Measurements from ENCODE around the gene SERPINB4. TPM values are rescaled to one million over a fixed set of nuclear protein-coding genes. Genes with fewer than 3 reads are reported as not detected.
"Not testable (repeated sequence)": the region's sequence is repeated elsewhere in the genome, so short reads cannot be mapped to it uniquely, and the experiment has no call there.

Gene SERPINB4
- not detected in 2 replicates for total RNA-seq (ENCODE audit: low replicate concordance)

DNA sequence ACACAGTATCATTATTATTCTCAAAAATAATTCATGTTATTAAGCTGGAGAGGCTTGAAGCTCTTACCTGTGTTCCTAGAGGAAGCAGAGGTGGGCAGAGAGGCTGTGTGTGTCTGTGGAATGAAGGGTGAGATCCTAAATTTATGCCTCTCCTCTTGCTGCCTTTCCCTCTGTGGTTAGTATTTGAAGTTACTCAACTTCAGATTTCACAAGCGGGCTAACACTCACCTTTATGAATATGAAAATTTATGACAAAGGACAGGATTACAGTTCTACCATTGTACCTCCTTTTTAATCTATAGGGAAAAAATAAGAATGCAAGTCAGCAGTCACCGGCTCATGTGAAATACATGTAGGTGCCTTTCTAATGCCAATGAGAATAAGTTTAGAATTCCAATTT lies at the start of gene SERPINB4:
SERPINB4 (minus strand) TSS at position 115 of the 400 bp plus-strand sequence. CDS start 679 bp downstream, outside the sequence.
- H3K4me3 ChIP-seq (ENCODE audit: low read depth, low read length); DNase-seq (ENCODE audit: low read depth): not testable (repeated sequence)

DNA sequence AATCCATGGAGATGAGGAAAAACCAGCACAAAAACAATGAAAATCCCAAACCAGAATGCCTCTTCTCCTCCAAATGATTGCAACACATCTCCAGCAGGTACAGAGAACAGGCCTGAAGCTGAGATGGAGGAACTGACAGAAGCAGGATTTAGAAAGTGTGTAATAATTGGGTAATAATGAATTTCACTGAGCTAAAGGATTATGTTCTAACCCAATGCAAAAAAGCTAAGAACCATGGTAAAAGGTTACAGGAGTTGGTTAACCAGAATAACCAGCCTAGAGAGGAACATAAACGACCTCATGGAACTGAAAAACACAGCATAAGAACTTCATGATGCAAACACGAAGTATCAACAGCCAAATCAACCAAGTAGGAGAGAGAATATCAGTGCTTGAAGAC lies 45.0 kb upstream of the SERPINB4 start:
- DNase-seq (ENCODE audit: low read depth): no peak
- no peak overlapping the region for H3K4me3 ChIP-seq (ENCODE audit: low read depth, low read length)

GRCh38 chr18:63686871-63687270 lies 42.8 kb upstream of the SERPINB4 start:
- TF ChIP-seq, protein P1, sequence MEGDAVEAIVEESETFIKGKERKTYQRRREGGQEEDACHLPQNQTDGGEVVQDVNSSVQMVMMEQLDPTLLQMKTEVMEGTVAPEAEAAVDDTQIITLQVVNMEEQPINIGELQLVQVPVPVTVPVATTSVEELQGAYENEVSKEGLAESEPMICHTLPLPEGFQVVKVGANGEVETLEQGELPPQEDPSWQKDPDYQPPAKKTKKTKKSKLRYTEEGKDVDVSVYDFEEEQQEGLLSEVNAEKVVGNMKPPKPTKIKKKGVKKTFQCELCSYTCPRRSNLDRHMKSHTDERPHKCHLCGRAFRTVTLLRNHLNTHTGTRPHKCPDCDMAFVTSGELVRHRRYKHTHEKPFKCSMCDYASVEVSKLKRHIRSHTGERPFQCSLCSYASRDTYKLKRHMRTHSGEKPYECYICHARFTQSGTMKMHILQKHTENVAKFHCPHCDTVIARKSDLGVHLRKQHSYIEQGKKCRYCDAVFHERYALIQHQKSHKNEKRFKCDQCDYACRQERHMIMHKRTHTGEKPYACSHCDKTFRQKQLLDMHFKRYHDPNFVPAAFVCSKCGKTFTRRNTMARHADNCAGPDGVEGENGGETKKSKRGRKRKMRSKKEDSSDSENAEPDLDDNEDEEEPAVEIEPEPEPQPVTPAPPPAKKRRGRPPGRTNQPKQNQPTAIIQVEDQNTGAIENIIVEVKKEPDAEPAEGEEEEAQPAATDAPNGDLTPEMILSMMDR (IDR thresholded peaks at IDR 0.05; ENCODE audit: insufficient read depth, low read length): no peak
- H3K4me3 ChIP-seq (ENCODE audit: low read depth, low read length): no peak overlapping the region
- DNase-seq (ENCODE audit: low read depth): peak; percentile 13

More for the DNA sequence above, 45.0 kb upstream of the SERPINB4 start:
- TF ChIP-seq, protein P1 (IDR thresholded peaks at IDR 0.05; ENCODE audit: insufficient read depth, low read length): no peak

- no peak overlapping the region for H3K4me3 ChIP-seq (ENCODE audit: low read depth, low read length)
- TF ChIP-seq, protein P1 (IDR thresholded peaks at IDR 0.05; ENCODE audit: insufficient read depth, low read length): no peak
- no peak for DNase-seq (ENCODE audit: low read depth)
Measured at GRCh38 chr18:63684718-63685117, 40.7 kb upstream of the SERPINB4 start.

DNA sequence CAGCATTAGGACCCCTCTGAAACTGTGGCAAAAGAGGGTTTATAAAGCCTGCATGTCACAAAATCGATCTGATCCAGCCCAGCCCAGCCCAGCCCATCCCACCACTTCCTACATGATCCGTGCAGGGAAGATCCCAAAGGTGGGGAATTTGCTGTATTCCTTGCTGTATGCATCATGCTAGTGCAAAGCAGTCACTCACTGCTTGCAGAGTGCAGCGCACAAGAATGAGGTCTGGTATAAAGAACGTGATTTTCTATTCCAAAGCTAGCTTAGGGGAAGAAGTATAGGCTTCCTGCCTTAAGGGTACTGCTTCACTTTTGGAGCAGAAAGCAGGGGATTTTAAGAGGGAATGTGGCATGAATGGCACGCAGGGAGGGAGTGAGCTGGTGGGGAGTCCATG lies 39.8 kb upstream of the SERPINB4 start:
- no peak for DNase-seq (ENCODE audit: low read depth)
- TF ChIP-seq, protein P1 (IDR thresholded peaks at IDR 0.05; ENCODE audit: insufficient read depth, low read length): no peak
- no peak overlapping the region for H3K4me3 ChIP-seq (ENCODE audit: low read depth, low read length)

DNA sequence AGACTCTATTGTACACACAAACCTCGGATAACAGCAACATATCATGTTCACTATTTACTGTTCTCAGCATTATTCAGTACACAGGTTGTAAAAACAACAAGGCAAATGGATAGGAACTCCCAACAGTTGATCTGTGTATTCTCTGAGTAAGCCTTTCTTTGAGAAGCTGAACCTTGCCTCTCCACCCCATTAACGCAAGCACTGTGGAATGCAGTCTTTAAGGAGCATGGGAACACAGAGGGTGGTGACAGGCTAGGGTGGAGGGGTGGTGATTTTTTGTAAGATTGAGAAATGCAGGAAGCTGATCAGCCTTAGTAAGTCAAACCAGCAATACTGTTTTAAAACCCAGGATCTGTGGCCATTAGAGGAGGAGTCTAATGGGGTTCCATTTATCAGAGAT lies 39.1 kb upstream of the SERPINB4 start:
- DNase-seq (ENCODE audit: low read depth): peak; percentile 91
- TF ChIP-seq, protein P1 (IDR thresholded peaks at IDR 0.05; ENCODE audit: insufficient read depth, low read length): no peak
- H3K4me3 ChIP-seq (ENCODE audit: low read depth, low read length): no peak overlapping the region

DNA sequence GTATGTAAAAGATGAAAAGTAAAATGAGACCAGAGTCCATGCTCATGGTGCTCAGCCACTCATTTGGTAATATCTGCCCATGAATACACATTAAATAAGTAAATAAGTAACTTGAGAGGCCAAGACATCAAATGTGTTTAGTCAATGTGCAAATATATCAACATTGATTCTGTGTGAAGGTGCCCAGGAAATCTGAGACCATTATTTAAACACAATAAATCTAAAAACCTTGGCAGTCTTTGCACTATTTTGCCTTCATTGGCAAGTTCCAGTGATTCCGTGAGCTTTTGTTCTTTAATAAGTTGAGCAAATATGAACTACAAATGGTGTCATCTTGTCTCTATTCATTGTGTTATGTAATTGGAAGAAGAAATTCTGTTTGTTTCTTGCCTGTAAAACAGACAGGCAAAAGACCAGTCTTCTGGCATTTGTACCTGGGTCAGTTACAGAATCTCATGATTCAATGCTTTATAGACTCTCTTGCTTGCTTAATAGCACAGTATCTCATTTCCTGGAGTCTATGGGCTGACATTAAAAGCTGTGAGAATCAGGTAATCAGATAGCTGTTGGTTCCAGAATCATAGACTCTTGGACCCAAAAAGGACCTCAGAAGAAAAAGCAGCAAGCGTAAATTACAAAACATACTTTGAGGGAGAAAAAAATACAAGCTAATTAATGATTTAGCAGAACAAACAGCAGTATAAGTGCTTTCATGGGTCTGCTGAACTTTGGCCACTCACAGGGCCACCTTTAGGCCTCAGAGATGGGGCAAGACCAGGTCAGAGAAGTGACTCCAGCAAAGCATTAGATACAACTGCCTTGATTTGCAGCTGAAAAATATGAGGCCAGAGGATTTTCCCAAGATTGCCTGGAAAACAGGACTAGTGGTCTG lies 37.6 kb upstream of the SERPINB4 start:
- DNase-seq (ENCODE audit: low read depth): no peak
- no peak overlapping the region for H3K4me3 ChIP-seq (ENCODE audit: low read depth, low read length)
- TF ChIP-seq, protein P1 (IDR thresholded peaks at IDR 0.05; ENCODE audit: insufficient read depth, low read length): no peak

Measured in fibroblast of the aortic adventitia (primary cell).